Measurements from ENCODE around the gene INO80D. TPM values are rescaled to one million over a fixed set of nuclear protein-coding genes. Genes with fewer than 3 reads are reported as not detected.
"Not testable (repeated sequence)": the region's sequence is repeated elsewhere in the genome, so short reads cannot be mapped to it uniquely, and the experiment has no call there.

Gene INO80D
- total RNA-seq, 1 donor from 2014 or later: 11.3 TPM

- Histone ChIP-seq H2AFZ (replicated peaks) (no peak overlapping the region), H3K27ac (no peak overlapping the region), H3K79me2 (ENCODE audit: low read depth) (no peaks in the 10 kb centered on the region), H3K9ac (no peak overlapping the region), H3K27me3 (no peaks in the 10 kb centered on the region), H3F3A (ENCODE audit: low read depth) (no peaks in the 10 kb centered on the region), H3K36me3 (no peaks in the 10 kb centered on the region), H3K4me1 (no peaks in the 10 kb centered on the region), H3K4me3 (no peak overlapping the region), H3K4me2 (no peak overlapping the region), H3K9me3 (ENCODE audit: low read depth) (no peaks in the 10 kb centered on the region), H4K20me1 (ENCODE audit: low read depth) (no peaks in the 10 kb centered on the region)
- H3K9me3 Mint-ChIP-seq: no peaks in the 10 kb centered on the region
- no peaks in the 10 kb centered on the region for H3K4me1 Mint-ChIP-seq
- H3K36me3 Mint-ChIP-seq: no peaks in the 10 kb centered on the region
- no peak overlapping the region for H3K27ac Mint-ChIP-seq
- no peak overlapping the region for H3K4me3 Mint-ChIP-seq
- no peaks in the 10 kb centered on the region for H3K27me3 Mint-ChIP-seq (ENCODE audit: insufficient read depth, low read depth)
- DNase-seq (ENCODE audit: low spot score): no peak
- no peak for TF ChIP-seq EZH2 (IDR thresholded peaks at IDR 0.05)
- no peak for TF ChIP-seq EZH2phosphoT487 (IDR thresholded peaks at IDR 0.05)
- TF ChIP-seq, protein P1, sequence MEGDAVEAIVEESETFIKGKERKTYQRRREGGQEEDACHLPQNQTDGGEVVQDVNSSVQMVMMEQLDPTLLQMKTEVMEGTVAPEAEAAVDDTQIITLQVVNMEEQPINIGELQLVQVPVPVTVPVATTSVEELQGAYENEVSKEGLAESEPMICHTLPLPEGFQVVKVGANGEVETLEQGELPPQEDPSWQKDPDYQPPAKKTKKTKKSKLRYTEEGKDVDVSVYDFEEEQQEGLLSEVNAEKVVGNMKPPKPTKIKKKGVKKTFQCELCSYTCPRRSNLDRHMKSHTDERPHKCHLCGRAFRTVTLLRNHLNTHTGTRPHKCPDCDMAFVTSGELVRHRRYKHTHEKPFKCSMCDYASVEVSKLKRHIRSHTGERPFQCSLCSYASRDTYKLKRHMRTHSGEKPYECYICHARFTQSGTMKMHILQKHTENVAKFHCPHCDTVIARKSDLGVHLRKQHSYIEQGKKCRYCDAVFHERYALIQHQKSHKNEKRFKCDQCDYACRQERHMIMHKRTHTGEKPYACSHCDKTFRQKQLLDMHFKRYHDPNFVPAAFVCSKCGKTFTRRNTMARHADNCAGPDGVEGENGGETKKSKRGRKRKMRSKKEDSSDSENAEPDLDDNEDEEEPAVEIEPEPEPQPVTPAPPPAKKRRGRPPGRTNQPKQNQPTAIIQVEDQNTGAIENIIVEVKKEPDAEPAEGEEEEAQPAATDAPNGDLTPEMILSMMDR (IDR thresholded peaks at IDR 0.05): no peak
Measured at GRCh38 chr2:206105038-206105437, 19.1 kb upstream of the INO80D start.

DNA sequence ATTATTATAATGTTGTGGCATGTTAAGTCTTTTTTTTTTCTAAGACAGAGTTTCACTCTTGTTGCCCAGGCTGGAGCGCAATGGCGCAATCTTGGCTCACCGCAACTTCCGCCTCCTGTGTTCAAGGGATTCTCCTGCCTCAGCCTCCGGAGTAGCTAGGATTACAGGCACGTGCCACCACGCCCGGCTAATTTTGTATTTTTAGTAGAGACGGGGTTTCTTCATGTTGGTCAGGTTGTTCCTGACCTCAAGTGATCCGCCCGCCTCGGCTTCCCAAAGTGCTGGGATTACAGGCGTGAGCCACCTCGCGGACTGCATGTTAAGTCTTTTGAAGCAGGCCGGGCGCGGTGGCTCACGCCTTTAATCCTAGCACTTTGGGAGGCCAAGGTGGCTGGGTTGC, 12.9 kb upstream of the INO80D start:
- not testable (repeated sequence) for H3K27me3 Mint-ChIP-seq (ENCODE audit: insufficient read depth, low read depth); H3K4me2 ChIP-seq

DNA sequence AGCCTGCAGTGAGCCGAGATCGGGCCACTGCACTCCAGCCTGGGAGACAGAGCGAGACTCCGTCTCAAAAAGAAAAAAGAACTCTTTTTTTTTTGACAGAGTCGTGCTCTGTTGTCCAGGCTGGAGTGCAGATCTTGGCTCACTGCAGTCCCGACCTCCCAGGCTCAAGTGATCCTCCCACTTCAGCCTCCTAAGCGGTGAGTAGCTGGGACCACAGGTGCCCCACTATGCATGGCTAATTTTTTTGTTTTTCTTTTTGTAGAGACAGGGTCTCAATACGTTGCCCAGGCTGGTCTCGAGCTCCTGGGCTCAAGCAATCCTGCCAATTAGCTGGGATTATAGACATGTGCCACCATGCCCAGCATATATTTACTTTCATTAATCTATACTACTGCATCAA, 12.5 kb upstream of the INO80D start:
- no peaks in the 10 kb centered on the region for H3K27me3 Mint-ChIP-seq (ENCODE audit: insufficient read depth, low read depth)
- no peak overlapping the region for H3K4me3 ChIP-seq

More for the DNA sequence above, 12.9 kb upstream of the INO80D start:
- not testable (repeated sequence) for H3K4me1 Mint-ChIP-seq; H3K79me2 ChIP-seq (ENCODE audit: low read depth); H2AFZ ChIP-seq (replicated peaks); H3K27me3 ChIP-seq; H3K36me3 Mint-ChIP-seq; H4K20me1 ChIP-seq (ENCODE audit: low read depth); DNase-seq (ENCODE audit: low spot score); H3K4me3 ChIP-seq; H3K36me3 ChIP-seq; H3K27ac ChIP-seq; H3K4me1 ChIP-seq; H3K9me3 Mint-ChIP-seq; H3K4me3 Mint-ChIP-seq; H3K27ac Mint-ChIP-seq; H3K9ac ChIP-seq; H3F3A ChIP-seq (ENCODE audit: low read depth); H3K9me3 ChIP-seq (ENCODE audit: low read depth)

DNA sequence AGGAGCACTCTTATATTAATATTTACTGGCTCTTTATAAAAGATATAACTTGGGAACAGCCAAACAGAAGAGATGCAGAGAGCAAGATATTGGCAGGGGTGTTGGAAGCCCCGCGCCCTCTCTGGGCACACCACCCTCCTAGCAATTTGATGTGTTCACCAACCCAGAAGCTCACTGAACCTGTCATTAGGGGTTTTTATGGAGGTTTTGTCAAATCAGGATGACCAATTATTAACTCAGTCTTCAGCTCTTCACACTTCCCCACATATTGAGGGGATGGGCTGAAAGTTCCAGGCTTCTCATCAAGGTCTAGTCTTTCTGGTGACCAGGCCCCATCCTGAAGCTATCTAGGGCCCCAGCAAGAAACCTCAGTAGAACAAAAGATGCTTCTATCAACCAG, 10.9 kb upstream of the INO80D start:
- Mint-ChIP-seq H3K27ac (no peak overlapping the region), H3K27me3 (ENCODE audit: insufficient read depth, low read depth) (no peaks in the 10 kb centered on the region), H3K4me1 (peaks cover 3% of the 10 kb centered on the region), H3K9me3 (no peaks in the 10 kb centered on the region), H3K4me3 (no peak overlapping the region), H3K36me3 (no peaks in the 10 kb centered on the region)
- H3K27ac ChIP-seq: no peak overlapping the region
- no peaks in the 10 kb centered on the region for H3K9me3 ChIP-seq (ENCODE audit: low read depth)
- H3K36me3 ChIP-seq: no peaks in the 10 kb centered on the region
- TF ChIP-seq EZH2 (IDR thresholded peaks at IDR 0.05) (no peak), EZH2phosphoT487 (IDR thresholded peaks at IDR 0.05) (no peak)
- TF ChIP-seq, protein P1 (IDR thresholded peaks at IDR 0.05): no peak
- no peaks in the 10 kb centered on the region for H4K20me1 ChIP-seq (ENCODE audit: low read depth)
- H2AFZ ChIP-seq (replicated peaks): no peak overlapping the region
- peaks cover 8% of the 10 kb centered on the region for H3F3A ChIP-seq (ENCODE audit: low read depth)
- DNase-seq (ENCODE audit: low spot score): no peak
- H3K27me3 ChIP-seq: no peaks in the 10 kb centered on the region
- H3K79me2 ChIP-seq (ENCODE audit: low read depth): no peaks in the 10 kb centered on the region
- no peak overlapping the region for H3K9ac ChIP-seq
- H3K4me1 ChIP-seq: peaks cover 11% of the 10 kb centered on the region
- no peak overlapping the region for H3K4me3 ChIP-seq
- H3K4me2 ChIP-seq: no peak overlapping the region

More for the DNA sequence above, 12.5 kb upstream of the INO80D start:
- Histone ChIP-seq H2AFZ (replicated peaks) (no peak overlapping the region), H3K9me3 (ENCODE audit: low read depth) (no peaks in the 10 kb centered on the region), H3K36me3 (no peaks in the 10 kb centered on the region), H3K9ac (no peak overlapping the region), H3K27ac (no peak overlapping the region), H3K27me3 (no peaks in the 10 kb centered on the region), H3K4me1 (no peaks in the 10 kb centered on the region), H3F3A (ENCODE audit: low read depth) (no peaks in the 10 kb centered on the region), H3K4me2 (no peak overlapping the region), H4K20me1 (ENCODE audit: low read depth) (no peaks in the 10 kb centered on the region), H3K79me2 (ENCODE audit: low read depth) (no peaks in the 10 kb centered on the region)
- Mint-ChIP-seq H3K27ac (no peak overlapping the region), H3K4me1 (no peaks in the 10 kb centered on the region), H3K4me3 (no peak overlapping the region), H3K9me3 (no peaks in the 10 kb centered on the region), H3K36me3 (no peaks in the 10 kb centered on the region)
- TF ChIP-seq, protein P1 (IDR thresholded peaks at IDR 0.05): no peak
- no peak for TF ChIP-seq EZH2 (IDR thresholded peaks at IDR 0.05)
- no peak for TF ChIP-seq EZH2phosphoT487 (IDR thresholded peaks at IDR 0.05)
- no peak for DNase-seq (ENCODE audit: low spot score)
